ENCODE data around the gene ZNF224.

Gene ZNF224

DNA sequence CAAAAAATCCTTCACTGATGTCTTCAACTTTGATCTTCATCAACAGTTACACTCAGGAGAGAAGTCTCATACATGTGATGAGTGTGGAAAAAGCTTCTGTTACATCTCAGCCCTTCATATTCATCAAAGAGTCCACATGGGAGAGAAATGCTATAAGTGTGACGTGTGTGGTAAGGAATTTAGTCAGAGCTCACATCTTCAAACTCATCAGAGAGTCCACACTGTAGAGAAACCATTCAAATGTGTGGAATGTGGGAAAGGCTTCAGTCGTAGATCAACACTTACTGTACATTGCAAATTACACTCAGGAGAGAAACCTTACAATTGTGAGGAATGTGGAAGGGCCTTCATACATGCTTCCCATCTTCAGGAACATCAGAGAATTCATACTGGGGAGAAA is 62.3 kb downstream of the ZNF224 start:
- Mint-ChIP-seq H3K9me3 (peaks cover 14 to 29% of the 10 kb centered on the region in 2 donors), H3K36me3 (ENCODE audit: insufficient read depth) (peaks cover 14% of the 10 kb centered on the region), H3K4me1 (ENCODE audit: low read depth in 2 of 2) (peaks cover 0 to 4% of the 10 kb centered on the region in 2 donors), H3K27ac (no peak overlapping the region), H3K4me3 (no peak overlapping the region), H3K27me3 (no peaks in the 10 kb centered on the region)
- no peak for DNase-seq
- ATAC-seq (replicated peaks): no peak
